H1 (cell line): ENCODE measurements around the gene PPP1R3G. TPM values are rescaled to one million over a fixed set of nuclear protein-coding genes. Genes with fewer than 3 reads are reported as not detected.

Source experiments
- CTCF ChIA-PET: fragments of 300-600 bp; sonication (Branson Sonifier 250); formaldehyde crosslinking; loops from one replicate; lab custom pipeline; 2021; ENCODE audit not compliant: partially characterized antibody; lab: Charles Lee
- POLR2A ChIA-PET: fragments of 300-600 bp; sonication (Branson Sonifier 250); formaldehyde crosslinking; loops from one replicate; lab custom pipeline; 2021; ENCODE audit warnings: inconsistent platforms; ENCODE audit not compliant: partially characterized antibody; lab: Charles Lee
- DNase-seq, 2 experiments: peaks; one replicate each; pipeline versions ENCODE4 v3.0.0 to v3.0.0-alpha.2; 2010 to 2022; ENCODE audit warnings: low spot score in 2 of 2, low read depth in 1 of 2, mixed read lengths in 1 of 2
- FAIRE-seq: peaks from 2 replicates; lab custom pipeline; 2011; peaks lifted over from hg19 to GRCh38; lab: Jason Lieb, UNC
- H2AFZ ChIP-seq: 2 replicates; pipeline ENCODE4 v1.8.1; 2012; ENCODE audit warnings: low read length, inconsistent platforms
- H2AK5ac ChIP-seq: 2 replicates; pipeline ENCODE4 v1.6.1; 2013; ENCODE audit warnings: low read depth, low read length
- H2BK120ac ChIP-seq: replicated peaks from 2 replicates; pipeline ENCODE3; 2013; ENCODE audit warnings: low read depth, low read length, inconsistent platforms
- H2BK12ac ChIP-seq: 2 replicates; pipeline ENCODE4 v1.6.1; 2013; ENCODE audit warnings: low read depth, low read length
- H2BK15ac ChIP-seq: 2 replicates; pipeline ENCODE4 v1.6.1; 2013; ENCODE audit warnings: low read length
- H2BK20ac ChIP-seq: 2 replicates; pipeline ENCODE4 v1.6.1; 2013; ENCODE audit warnings: low read length
- H2BK5ac ChIP-seq: 2 replicates; pipeline ENCODE4 v1.6.1; 2013; ENCODE audit warnings: low read depth, low read length
- H3K14ac ChIP-seq: 2 replicates; pipeline ENCODE4 v1.6.1; 2013; ENCODE audit warnings: inconsistent platforms; ENCODE audit not compliant: insufficient read length
- H3K18ac ChIP-seq: 2 replicates; pipeline ENCODE4 v1.6.1; 2013; ENCODE audit warnings: low read length; ENCODE audit errors: extremely low read depth
- H3K23ac ChIP-seq: 2 replicates; pipeline ENCODE4 v1.6.1; 2013; ENCODE audit warnings: inconsistent platforms; ENCODE audit not compliant: insufficient read length
- H3K23me2 ChIP-seq: 2 replicates; pipeline ENCODE4 v1.6.1; 2013; ENCODE audit warnings: low read depth, low read length
- H3K27ac ChIP-seq: 2 replicates; pipeline ENCODE4 v1.6.1; 2011; ENCODE audit warnings: low read depth, low read length, inconsistent platforms
- H3K27me3 ChIP-seq, 4 experiments: replicated peaks in 1 of 4; 1 replicate in 1 of 4; 2 replicates in 3 of 4; pipeline versions ENCODE4 v1.6.1 to v1.8.1; 2011 to 2013; ENCODE audit warnings: low read length in 3 of 4, mild to moderate bottlenecking in 3 of 4, inconsistent platforms in 2 of 4, mixed read lengths in 2 of 4, moderate library complexity in 1 of 4; ENCODE audit not compliant: control insufficient read depth in 3 of 4, insufficient read depth in 3 of 4; ENCODE audit errors: extremely low read depth in 1 of 4
- H3K36me3 ChIP-seq, 4 experiments: 2 replicates each; pipeline versions ENCODE4 v1.6.1 to v1.8.1; 2011 to 2013; ENCODE audit warnings: mild to moderate bottlenecking in 4 of 4, low read length in 3 of 4, moderate library complexity in 2 of 4, control low read depth in 1 of 4, inconsistent platforms in 1 of 4; ENCODE audit not compliant: insufficient read depth in 4 of 4, control insufficient read depth in 2 of 4
- H3K4ac ChIP-seq: replicated peaks from 2 replicates; pipeline ENCODE3; 2013; ENCODE audit warnings: low read length, low read depth, mixed read lengths, inconsistent platforms; ENCODE audit not compliant: insufficient read length
- H3K4me1 ChIP-seq, 4 experiments: replicated peaks in 1 of 4; 1 replicate in 1 of 4; 2 replicates in 3 of 4; pipeline versions ENCODE4 v1.6.1 to v1.8.1; 2011 to 2013; ENCODE audit warnings: low read length in 3 of 4, inconsistent platforms in 2 of 4, mixed read lengths in 1 of 4; ENCODE audit not compliant: insufficient read depth in 4 of 4, control insufficient read depth in 3 of 4
- H3K4me2 ChIP-seq, 2 experiments: 2 replicates each; pipeline versions ENCODE4 v1.6.1 to v1.8.1; 2011 to 2013; ENCODE audit warnings: low read depth in 2 of 2, low read length in 2 of 2, control low read depth in 1 of 2, inconsistent platforms in 1 of 2, mild to moderate bottlenecking in 1 of 2; ENCODE audit not compliant: insufficient read depth in 1 of 2
- H3K4me3 ChIP-seq, 4 experiments: fragments of 200-600, 300-600 bp in 1 of 4; sonication (generic), shearing (Covaris generic), sonication (Bioruptor Twin) in 1 of 4; 2 replicates each; pipeline versions ENCODE4 v1.5.1 to v1.8.1; 2011 to 2016; ENCODE audit warnings: low read length in 4 of 4, low read depth in 3 of 4, control low read depth in 2 of 4, inconsistent platforms in 2 of 4, mild to moderate bottlenecking in 2 of 4, mixed read lengths in 1 of 4, moderate library complexity in 1 of 4; ENCODE audit not compliant: insufficient read depth in 2 of 4; ENCODE audit errors: extremely low read depth in 1 of 4
- H3K56ac ChIP-seq: replicated peaks from 2 replicates; pipeline ENCODE3; 2013; ENCODE audit warnings: low read depth, mild to moderate bottlenecking, mixed read lengths, low read length, inconsistent platforms; ENCODE audit not compliant: insufficient read length
- H3K79me1 ChIP-seq: 2 replicates; pipeline ENCODE4 v1.6.1; 2013; ENCODE audit warnings: low read depth, low read length, control low read depth
- H3K79me2 ChIP-seq, 2 experiments: 2 replicates each; pipeline versions ENCODE4 v1.6.1 to v1.8.1; 2012 to 2013; ENCODE audit warnings: low read length in 2 of 2, mild to moderate bottlenecking in 2 of 2, inconsistent platforms in 1 of 2; ENCODE audit not compliant: insufficient read depth in 2 of 2, control insufficient read depth in 1 of 2
- H3K9ac ChIP-seq, 4 experiments: replicated peaks in 1 of 4; 1 replicate in 1 of 4; 2 replicates in 3 of 4; pipeline versions ENCODE4 v1.6.1 to v1.8.1; 2011 to 2013; ENCODE audit warnings: low read depth in 3 of 4, low read length in 3 of 4, control low read depth in 2 of 4, mild to moderate bottlenecking in 2 of 4, moderate library complexity in 2 of 4, inconsistent platforms in 1 of 4; ENCODE audit errors: extremely low read depth in 1 of 4
- H3K9me3 ChIP-seq, 2 experiments: 2 replicates each; pipeline versions ENCODE4 v1.6.1 to v1.8.1; 2012 to 2013; ENCODE audit warnings: mild to moderate bottlenecking in 2 of 2, moderate library complexity in 2 of 2, control low read depth in 1 of 2, inconsistent platforms in 1 of 2, low read depth in 1 of 2, low read length in 1 of 2, mixed read lengths in 1 of 2; ENCODE audit not compliant: insufficient read depth in 2 of 2
- H4K20me1 ChIP-seq, 2 experiments: replicated peaks in 1 of 2; 2 replicates each; pipeline versions ENCODE3 to v1.8.1; 2011 to 2013; ENCODE audit warnings: inconsistent platforms in 2 of 2, low read length in 2 of 2, mild to moderate bottlenecking in 1 of 2; ENCODE audit not compliant: insufficient read depth in 2 of 2, control insufficient read depth in 1 of 2
- H4K5ac ChIP-seq: 2 replicates; pipeline ENCODE4 v1.6.1; 2013; ENCODE audit warnings: low read length, low read depth, mixed read lengths, inconsistent platforms; ENCODE audit not compliant: insufficient read length
- H4K8ac ChIP-seq: 2 replicates; pipeline ENCODE4 v1.8.0; 2013; ENCODE audit warnings: mild to moderate bottlenecking, moderate library complexity, low read length, inconsistent platforms; ENCODE audit not compliant: insufficient read depth; ENCODE audit errors: extremely low read depth
- H4K91ac ChIP-seq: replicated peaks from 2 replicates; pipeline ENCODE3; 2013; ENCODE audit warnings: low read length, mixed read lengths, inconsistent platforms; ENCODE audit not compliant: insufficient read length
- BCL11A ChIP-seq, 2 experiments: IDR thresholded peaks; one replicate each; pipeline ENCODE4 v1.6.1; 2011; ENCODE audit warnings: low read depth in 2 of 2, low read length in 2 of 2, mild to moderate bottlenecking in 2 of 2
- BRCA1 ChIP-seq: IDR thresholded peaks from 2 replicates; pipeline ENCODE4 v1.6.1; 2012; ENCODE audit warnings: low read depth, low read length, improper control_type of control experiment
- CBX8 ChIP-seq: fragments of 300-800, 300-1000 bp; sonication (generic); IDR thresholded peaks from 2 replicates; pipeline ENCODE4 v1.7.1; 2016; ENCODE audit warnings: low read depth, low read length, borderline replicate concordance
- CHD1 ChIP-seq: IDR thresholded peaks from 2 replicates; pipeline ENCODE4 v1.6.1; 2012; ENCODE audit warnings: low read depth, low read length, improper control_type of control experiment
- CREB1 ChIP-seq: IDR thresholded peaks from 2 replicates; pipeline ENCODE4 v1.6.1; 2012; ENCODE audit warnings: inconsistent platforms
- JUND ChIP-seq: IDR thresholded peaks from 2 replicates; pipeline ENCODE4 v1.6.1; 2011; ENCODE audit warnings: mild to moderate bottlenecking, improper control_type of control experiment, low read length
- NRF1 ChIP-seq: IDR thresholded peaks from 2 replicates; pipeline ENCODE4 v1.6.1; 2011; ENCODE audit warnings: mild to moderate bottlenecking, low read depth, low read length, improper control_type of control experiment
- POLR2A ChIP-seq, 2 experiments: IDR thresholded peaks; 1 replicate in 1 of 2; 2 replicates in 1 of 2; pipeline ENCODE4 v1.6.1; 2011; ENCODE audit warnings: low read depth in 2 of 2, low read length in 2 of 2, mild to moderate bottlenecking in 2 of 2; ENCODE audit errors: control extremely low read depth in 1 of 2
- SIX5 ChIP-seq: IDR thresholded peaks from 2 replicates; pipeline ENCODE4 v1.6.1; 2011; ENCODE audit warnings: mild to moderate bottlenecking, low read depth, low read length
- SP2 ChIP-seq: IDR thresholded peaks from 2 replicates; pipeline ENCODE4 v1.6.1; 2012; ENCODE audit warnings: mild to moderate bottlenecking, low read length, inconsistent platforms
- TAF1 ChIP-seq: IDR thresholded peaks from 2 replicates; pipeline ENCODE4 v1.6.1; 2011; ENCODE audit warnings: mild to moderate bottlenecking, low read depth, low read length
- TAF7 ChIP-seq: optimal IDR thresholded peaks from 2 replicates; pipeline ENCODE3; 2011; ENCODE audit warnings: low read depth, mild to moderate bottlenecking, inconsistent platforms, low read length, moderate library complexity, borderline replicate concordance
- YY1 ChIP-seq: IDR thresholded peaks from 2 replicates; pipeline ENCODE4 v1.6.1; 2011; ENCODE audit warnings: low read depth, mild to moderate bottlenecking, low read length
- WGBS, 2 experiments: shearing (Covaris generic) in 1 of 2; methylation state at CpG; one replicate each; pipeline versions ENCODE4 v1.1.6 to v1.1.7; 2013 to 2015; ENCODE audit warnings: low lambda C conversion rate in 2 of 2, mixed read lengths in 2 of 2, inconsistent platforms in 1 of 2, low coverage in 1 of 2, missing lambda C conversion rate in 1 of 2; ENCODE audit not compliant: insufficient replicate concordance in 2 of 2, insufficient coverage in 1 of 2, insufficient read length in 1 of 2; ENCODE audit errors: extremely low coverage in 1 of 2, missing lambda C conversion rate in 1 of 2; 5-methylcytosine and 5-hydroxymethylcytosine counted together
- polyA plus RNA-seq, 7 experiments: library from polyadenylated mRNA; depleted of rRNA in 3 of 7; stranded (reverse) in 5 of 7; unstranded in 2 of 7; fragments of >200 nt in 5 of 7; fragments of 200-250 nt in 2 of 7; gene quantifications; 1 replicate in 5 of 7; 2 replicates in 1 of 7; 4 replicates in 1 of 7; pipeline versions ENCODE4 v1.2.1 to v1.2.3, GENCODE V29; 2011 to 2013; ENCODE audit warnings: missing spikeins in 2 of 7, mixed read lengths in 2 of 7
- total RNA-seq: library from RNA; stranded (reverse); fragmentation: NEBNext Ultra II Directional; extraction: Animal tissue kit (Norgen Biotek cat#: 25700); gene quantifications from 2 replicates; pipeline ENCODE4 v1.2.1, GENCODE V29; 2021

Gene PPP1R3G
- total and polyA plus RNA-seq, 2 of the 8 experiments (the other 6 are each of a cell fraction or from before 2014, with no cell fraction given) = 0.03 to 0.09 TPM

DNA sequence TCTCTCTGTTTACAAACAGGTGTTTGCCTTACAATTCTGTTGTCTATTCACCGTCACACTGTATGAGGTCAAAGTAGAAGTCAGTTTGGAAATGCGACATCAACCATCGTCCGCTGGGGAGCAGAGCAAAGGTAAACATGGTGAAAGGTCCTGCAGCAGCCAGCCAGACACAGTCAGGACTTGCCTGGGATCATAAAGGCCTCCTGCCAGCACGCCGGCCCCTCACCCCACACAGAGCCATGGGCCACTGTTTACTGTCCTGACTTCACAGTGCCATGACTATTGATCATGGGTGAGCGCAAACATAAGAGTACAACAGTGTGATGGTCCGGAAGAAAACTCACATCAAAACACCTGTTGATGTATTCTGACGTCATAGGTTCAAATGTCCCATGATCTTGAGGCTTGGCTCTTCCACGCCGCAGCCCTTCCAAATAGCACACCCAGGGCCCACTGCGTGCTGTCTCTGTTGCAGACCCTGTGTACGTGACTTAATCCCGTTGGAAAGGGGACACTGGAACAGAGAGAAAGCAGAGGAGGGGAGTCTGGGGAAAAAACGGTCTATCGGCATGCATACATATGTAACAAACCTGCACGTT lies 16.9 kb upstream of the PPP1R3G start:
- no peak overlapping the region for H3K18ac ChIP-seq
- no peaks in the 10 kb centered on the region for H3K23me2 ChIP-seq
- H3K79me2 ChIP-seq = no peaks in the 10 kb centered on the region
- POLR2A ChIA-PET = no interaction called here
- H3K27ac ChIP-seq = no peak overlapping the region
- no peak overlapping the region for H3K23ac ChIP-seq
- no peak overlapping the region for H2BK15ac ChIP-seq
- no peak overlapping the region for H4K5ac ChIP-seq
- H2BK20ac ChIP-seq = no peak overlapping the region
- no peak overlapping the region for H3K56ac ChIP-seq
- H2BK120ac ChIP-seq = no peak overlapping the region
- CTCF ChIA-PET = interaction anchor here (1.0 kb wide), 1 partner anchor 11 kb away, joined by 3 read pairs; no protein-coding TSS in a partner anchor
- no peak overlapping the region for H3K14ac ChIP-seq
- DNase-seq = no peak
- H4K20me1 ChIP-seq = no peaks in the 10 kb centered on the region
- H2BK12ac ChIP-seq = no peak overlapping the region
- 94% methylated on average over 17 of the region's 17 CpGs; no CpG with 5 or more reads in 1 of the 2 experiments for WGBS, 2 experiments
- FAIRE-seq = no peak
- H2BK5ac ChIP-seq = no peak overlapping the region
- H3K9ac ChIP-seq = no peak overlapping the region
- no peak overlapping the region for H2AFZ ChIP-seq
- H3K36me3 ChIP-seq = no peaks in the 10 kb centered on the region
- no peak overlapping the region for H3K4ac ChIP-seq
- TF ChIP-seq TAF7 (no peak), CBX8 (no peak), CHD1 (no peak), NRF1 (no peak), SP2 (no peak), SIX5 (no peak), BRCA1 (no peak), JUND (no peak), TAF1 (no peak), POLR2A (IDR thresholded peaks at IDR 0.05; ENCODE audit: control extremely low read depth in 1 of 2, low read depth in 2 of 2, low read length in 2 of 2) (no peak), YY1 (no peak), BCL11A (IDR thresholded peaks at IDR 0.05; ENCODE audit: low read depth in 2 of 2, low read length in 2 of 2) (no peak), CREB1 (no peak)
- no peak overlapping the region for H4K8ac ChIP-seq
- H2AK5ac ChIP-seq = no peak overlapping the region
- no peak overlapping the region for H3K4me2 ChIP-seq
- H3K4me3 ChIP-seq = no peak overlapping the region
- H3K27me3 ChIP-seq = no peaks in the 10 kb centered on the region
- no peak overlapping the region for H4K91ac ChIP-seq
- no peaks in the 10 kb centered on the region for H3K79me1 ChIP-seq
- no peaks in the 10 kb centered on the region for H3K4me1 ChIP-seq
- no peaks in the 10 kb centered on the region; a peak in 1 of 4 replicates for H3K9me3 ChIP-seq
